Measurements from ENCODE around the gene GPR21.

The GPR21 gene

DNA sequence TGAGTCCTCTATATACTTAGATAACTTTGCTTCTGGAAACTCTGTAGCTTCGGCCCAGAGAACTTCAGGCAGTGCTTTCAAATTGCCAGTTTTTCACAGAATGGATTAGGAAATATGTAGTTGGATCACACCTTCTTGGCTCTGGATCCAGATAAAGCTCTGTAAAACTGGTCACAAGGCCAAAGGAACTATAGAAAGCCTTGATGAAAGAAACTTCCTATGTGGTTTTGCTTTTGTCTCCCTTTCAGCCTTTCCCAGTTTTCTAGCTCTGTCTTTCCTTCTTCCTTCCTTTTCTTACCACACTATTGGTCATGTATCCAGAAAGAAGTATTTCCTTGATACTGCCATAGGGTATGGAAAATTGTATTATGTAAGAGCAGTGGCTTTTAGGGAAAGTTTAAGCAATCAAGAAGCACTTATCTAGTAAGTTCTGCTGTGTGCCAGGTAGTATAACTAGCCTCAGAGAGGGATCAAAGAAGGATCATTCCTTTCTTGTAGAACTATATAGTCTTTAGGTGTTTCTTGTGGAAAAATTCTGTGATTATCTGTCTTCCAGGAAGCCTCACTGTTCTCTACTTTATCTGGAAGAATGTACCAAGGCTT lies 6.3 kb downstream of the GPR21 start:
- no peaks in the 10 kb centered on the region for H3K27me3 ChIP-seq (ENCODE audit: insufficient read depth, poor library complexity, severe bottlenecking)
- no peak overlapping the region for H3K4me3 ChIP-seq (replicated peaks; ENCODE audit: insufficient read depth, low read length)
- no peak for DNase-seq (ENCODE audit: low read depth in 1 of 2, low spot score in 1 of 2)
- H3K27ac ChIP-seq (replicated peaks): no peak overlapping the region
- TF ChIP-seq SPI1 (IDR thresholded peaks at IDR 0.05; ENCODE audit: borderline replicate concordance, low read depth) (no peak), GABPA (IDR thresholded peaks at IDR 0.05; ENCODE audit: low read depth) (no peak), REST (IDR thresholded peaks at IDR 0.05; ENCODE audit: insufficient replicate concordance, low read depth) (no peak), POLR2AphosphoS5 (IDR thresholded peaks at IDR 0.05; ENCODE audit: low read depth) (no peak), CTCF (IDR thresholded peaks at IDR 0.05; ENCODE audit: insufficient read depth, low read length) (no peak)

- Histone ChIP-seq H3K27ac (replicated peaks) (no peak overlapping the region), H3K4me3 (replicated peaks; ENCODE audit: insufficient read depth, low read length) (no peak overlapping the region), H3K27me3 (ENCODE audit: insufficient read depth, poor library complexity, severe bottlenecking) (no peaks in the 10 kb centered on the region)
- TF ChIP-seq POLR2AphosphoS5 (IDR thresholded peaks at IDR 0.05; ENCODE audit: low read depth) (no peak), SPI1 (IDR thresholded peaks at IDR 0.05; ENCODE audit: borderline replicate concordance, low read depth) (no peak), GABPA (IDR thresholded peaks at IDR 0.05; ENCODE audit: low read depth) (no peak), REST (IDR thresholded peaks at IDR 0.05; ENCODE audit: insufficient replicate concordance, low read depth) (no peak), CTCF (IDR thresholded peaks at IDR 0.05; ENCODE audit: insufficient read depth, low read length) (no peak)
- no peak for DNase-seq (ENCODE audit: low read depth in 1 of 2, low spot score in 1 of 2)
These were observed 7.3 kb downstream of the GPR21 start for GRCh38 chr9:123040801-123041200.

DNA sequence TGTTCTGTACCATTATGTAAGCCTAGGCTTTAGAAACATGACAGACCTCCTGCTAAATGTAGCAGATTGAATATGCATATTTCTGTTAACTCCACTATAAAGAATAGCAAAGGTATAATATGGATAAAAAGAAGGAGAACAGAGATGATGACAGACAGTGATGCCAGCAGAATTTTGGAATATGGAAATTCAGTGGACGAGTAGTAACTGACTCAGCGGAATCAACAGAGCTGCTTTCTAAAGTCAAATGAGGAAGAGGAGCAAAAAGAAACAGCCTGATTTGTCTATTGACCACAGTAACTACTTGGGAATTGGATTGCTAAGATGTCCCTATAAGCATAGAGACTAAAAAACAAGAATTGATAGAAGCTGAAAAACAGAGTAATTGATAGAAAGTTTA lies 8.0 kb downstream of the GPR21 start:
- H3K4me3 ChIP-seq (replicated peaks; ENCODE audit: insufficient read depth, low read length): no peak overlapping the region
- no peak overlapping the region for H3K27ac ChIP-seq (replicated peaks)
- H3K27me3 ChIP-seq (ENCODE audit: insufficient read depth, poor library complexity, severe bottlenecking): no peaks in the 10 kb centered on the region
- DNase-seq (ENCODE audit: low read depth in 1 of 2, low spot score in 1 of 2): no peak
- TF ChIP-seq SPI1 (IDR thresholded peaks at IDR 0.05; ENCODE audit: borderline replicate concordance, low read depth): no peak
- no peak for TF ChIP-seq REST (IDR thresholded peaks at IDR 0.05; ENCODE audit: insufficient replicate concordance, low read depth)
- no peak for TF ChIP-seq CTCF (IDR thresholded peaks at IDR 0.05; ENCODE audit: insufficient read depth, low read length)
- TF ChIP-seq GABPA (IDR thresholded peaks at IDR 0.05; ENCODE audit: low read depth): no peak
- no peak for TF ChIP-seq POLR2AphosphoS5 (IDR thresholded peaks at IDR 0.05; ENCODE audit: low read depth)
